Panc1 (cell line): ENCODE data around the gene FPR1. TPM values are rescaled to one million over a fixed set of nuclear protein-coding genes. Genes with fewer than 3 reads are reported as not detected.

Experiments
- ATAC-seq: fragments of 200-7000 bp; cut with Tn5 transposase; 2 replicates; pipeline ENCODE4 v1.9.1; 2020; ENCODE audit warnings: mild to moderate bottlenecking, moderate library complexity
- BruUV-seq: library from RNA; stranded (reverse); fragments of 400-500 nt; replicated peaks from 2 replicates; lab custom pipeline; 2021; lab: Mats Ljungman, UMichigan
- CTCF ChIA-PET: fragments of 300-600 bp; sonication (Branson Sonifier 250); formaldehyde crosslinking; loops from one replicate; lab custom pipeline; 2022; ENCODE audit warnings: antibody characterized with exemption; lab: Charles Lee
- POLR2A ChIA-PET: fragments of 300-600 bp; sonication (Branson Sonifier 250); formaldehyde crosslinking; loops from one replicate; lab custom pipeline; 2022; ENCODE audit warnings: antibody characterized with exemption; lab: Charles Lee
- DNase-seq: peaks from one replicate; pipeline ENCODE4 v3.0.0-alpha.2; 2010; ENCODE audit warnings: low read depth, low spot score
- H3K27ac ChIP-seq: 2 replicates; pipeline ENCODE4 v1.5.1; 2011; ENCODE audit warnings: mild to moderate bottlenecking, low read length, inconsistent platforms
- H3K27me3 ChIP-seq: fragments of 200-500 bp; sonication (Bioruptor generic); 2 replicates; pipeline ENCODE4 v1.6.0; 2014; ENCODE audit warnings: low read length, inconsistent platforms; ENCODE audit not compliant: control insufficient read depth, insufficient read depth
- H3K36me3 ChIP-seq: fragments of 200-500 bp; sonication (Bioruptor generic); 2 replicates; pipeline ENCODE4 v1.5.1; 2014; ENCODE audit warnings: inconsistent platforms, mild to moderate bottlenecking, low read length, moderate library complexity; ENCODE audit not compliant: control insufficient read depth, insufficient read depth
- H3K4me1 ChIP-seq: 2 replicates; pipeline ENCODE4 v1.5.1; 2011; ENCODE audit warnings: inconsistent platforms, mild to moderate bottlenecking, low read length, moderate library complexity; ENCODE audit not compliant: control insufficient read depth, insufficient read depth
- H3K4me3 ChIP-seq, 2 experiments: 2 replicates each; pipeline ENCODE4 v1.5.1; 2011 to 2012; ENCODE audit warnings: low read depth in 2 of 2, low read length in 2 of 2, mild to moderate bottlenecking in 2 of 2, inconsistent platforms in 1 of 2, moderate library complexity in 1 of 2
- H3K9me3 ChIP-seq: fragments of 200-500 bp; sonication (Bioruptor generic); 2 replicates; pipeline ENCODE4 v1.5.1; 2014; ENCODE audit warnings: low read depth, mild to moderate bottlenecking, inconsistent platforms, low read length, moderate library complexity; ENCODE audit not compliant: control insufficient read depth, insufficient read depth
- CTCF ChIP-seq: fragments of 450-650 bp; IDR thresholded peaks from 2 replicates; pipeline ENCODE4 v1.5.1; 2017; ENCODE audit warnings: mild to moderate bottlenecking
- POLR2AphosphoS5 ChIP-seq: IDR thresholded peaks from 2 replicates; pipeline ENCODE4 v1.6.1; 2012; ENCODE audit warnings: mild to moderate bottlenecking, low read depth, low read length, moderate library complexity
- REST ChIP-seq, 2 experiments: IDR thresholded peaks; 2 replicates each; pipeline ENCODE4 v1.6.1; 2011 to 2012; ENCODE audit warnings: low read depth in 2 of 2, control low read depth in 1 of 2, low read length in 1 of 2, mild to moderate bottlenecking in 1 of 2, moderate library complexity in 1 of 2; ENCODE audit not compliant: insufficient read depth in 1 of 2
- SIN3A ChIP-seq: IDR thresholded peaks from 2 replicates; pipeline ENCODE4 v1.6.1; 2012; ENCODE audit warnings: low read depth, mild to moderate bottlenecking, low read length, moderate library complexity, borderline replicate concordance; ENCODE audit not compliant: insufficient read depth
- TCF7L2 ChIP-seq: IDR thresholded peaks from 2 replicates; pipeline ENCODE4 v1.6.1; 2011; ENCODE audit warnings: mild to moderate bottlenecking, low read depth, low read length, inconsistent platforms
- in situ Hi-C: cut with HindIII; loops from 2 replicates; pipeline ENCODE4 v1.10.0; 2016; ENCODE audit warnings: low sequenced_read_pairs, low pct_unique_long_range_greater_than_20kb
- intact Hi-C: fragments of 100-400 bp; cut with micrococcal nuclease; formaldehyde crosslinking; loops from one replicate; pipeline ENCODE4 v1.10.0; 2022; ENCODE audit not compliant: unreplicated experiment
- total RNA-seq: library from RNA; stranded (reverse); gene quantifications from one replicate; pipeline ENCODE4 v1.2.1, GENCODE V29; 2021; ENCODE audit not compliant: unreplicated experiment

The FPR1 gene
- total RNA-seq, 1 experiment from 2014 or later, result not detected

- Histone ChIP-seq H3K4me3 (no peak overlapping the region), H3K9me3 (no peaks in the 10 kb centered on the region), H3K4me1 (no peaks in the 10 kb centered on the region), H3K36me3 (no peaks in the 10 kb centered on the region), H3K27me3 (no peaks in the 10 kb centered on the region), H3K27ac (no peak overlapping the region)
- intact Hi-C loops (no loop called here), in situ Hi-C loops (no loop called here)
- ATAC-seq, result no peak
- no TSS peak for BruUV-seq
- CTCF ChIA-PET, result no interaction called here
- TF ChIP-seq CTCF (no peak), SIN3A (no peak), REST (IDR thresholded peaks at IDR 0.05; ENCODE audit: insufficient read depth in 1 of 2, low read depth in 2 of 2, low read length in 1 of 2) (no peak), TCF7L2 (no peak), POLR2AphosphoS5 (no peak)
- DNase-seq, result no peak
- POLR2A ChIA-PET, result no interaction called here
Measured at GRCh38 chr19:51798062-51798461, 46.4 kb upstream of the FPR1 start.

- no peak overlapping the region for H3K4me3 ChIP-seq
- H3K27me3 ChIP-seq, result no peaks in the 10 kb centered on the region
- in situ Hi-C loops, result no loop called here
- no peaks in the 10 kb centered on the region for H3K4me1 ChIP-seq
- H3K36me3 ChIP-seq, result no peaks in the 10 kb centered on the region
- ATAC-seq, result no peak
- intact Hi-C loops, result no loop called here
- POLR2A ChIA-PET, result no interaction called here
- no peaks in the 10 kb centered on the region for H3K9me3 ChIP-seq
- TF ChIP-seq TCF7L2 (no peak), POLR2AphosphoS5 (no peak), SIN3A (no peak), CTCF (no peak), REST (IDR thresholded peaks at IDR 0.05; ENCODE audit: insufficient read depth in 1 of 2, low read depth in 2 of 2, low read length in 1 of 2) (no peak)
- no TSS peak for BruUV-seq
- no peak for DNase-seq
- no peak overlapping the region for H3K27ac ChIP-seq
- CTCF ChIA-PET, result no interaction called here
Measured at GRCh38 chr19:51797480-51797879, 45.8 kb upstream of the FPR1 start.
